GM12878 (cell line): ENCODE measurements around the gene CELSR3. TPM values are rescaled to one million over a fixed set of nuclear protein-coding genes. Genes with fewer than 3 reads are reported as not detected.

Experiments
- CBX5 ChIP-seq: sonication (generic); IDR thresholded peaks from 2 replicates; pipeline ENCODE4 v1.6.1; 2016; ENCODE audit warnings: low read depth, moderate library complexity, mild to moderate bottlenecking, inconsistent platforms
- EGR1 ChIP-seq, 2 experiments: IDR thresholded peaks; 1 replicate in 1 of 2; 2 replicates in 1 of 2; pipeline ENCODE4 v1.6.1; 2011 to 2012; ENCODE audit warnings: low read depth in 2 of 2, low read length in 2 of 2, borderline replicate concordance in 1 of 2, mild to moderate bottlenecking in 1 of 2, moderate library complexity in 1 of 2
- ESRRA ChIP-seq: IDR thresholded peaks from 2 replicates; pipeline ENCODE4 v1.6.1; 2012; ENCODE audit warnings: mild to moderate bottlenecking, low read length, improper control_type of control experiment
- ETV6 ChIP-seq, 2 experiments: fragments of 450-650 bp in 1 of 2; IDR thresholded peaks in 1 of 2; conservative IDR thresholded peaks in 1 of 2; 2 replicates each; pipeline ENCODE4 v1.6.1; 2014; ENCODE audit warnings: antibody characterized with exemption in 1 of 2, borderline replicate concordance in 1 of 2, low read depth in 1 of 2, mild to moderate bottlenecking in 1 of 2, moderate library complexity in 1 of 2
- EZH2 ChIP-seq: IDR thresholded peaks from 2 replicates; pipeline ENCODE4 v1.6.1; 2012; ENCODE audit warnings: low read depth, mild to moderate bottlenecking, control low read depth, inconsistent platforms, low read length, borderline replicate concordance; ENCODE audit not compliant: control insufficient read depth
- FOXM1 ChIP-seq: IDR thresholded peaks from 2 replicates; pipeline ENCODE4 v1.6.1; 2012; ENCODE audit warnings: low read depth, mild to moderate bottlenecking, inconsistent platforms, low read length, moderate library complexity
- HDAC2 ChIP-seq: fragments of 200-600 bp; sonication (generic); IDR thresholded peaks from 2 replicates; pipeline ENCODE4 v1.6.1; 2017
- IRF5 ChIP-seq: fragments of 450-650 bp; IDR thresholded peaks from 2 replicates; pipeline ENCODE4 v1.6.1; 2017; ENCODE audit warnings: borderline replicate concordance
- MXI1 ChIP-seq: fragments of 150-350 bp; IDR thresholded peaks from 2 replicates; pipeline ENCODE4 v1.6.1; 2011; ENCODE audit warnings: low read depth, mild to moderate bottlenecking, inconsistent platforms, low read length, improper control_type of control experiment
- NBN ChIP-seq: fragments of 450-650 bp; IDR thresholded peaks from 2 replicates; pipeline ENCODE4 v1.6.1; 2016
- NR2C2 ChIP-seq: IDR thresholded peaks from 2 replicates; pipeline ENCODE4 v1.6.1; 2011; ENCODE audit warnings: borderline replicate concordance, low read depth; ENCODE audit not compliant: control insufficient read depth, insufficient read length
- PKNOX1 ChIP-seq: fragments of 450-650 bp; IDR thresholded peaks from 2 replicates; pipeline ENCODE4 v1.6.1; 2016; ENCODE audit warnings: mild to moderate bottlenecking
- RELA ChIP-seq: fragments of 450-650 bp; IDR thresholded peaks from 2 replicates; pipeline ENCODE4 v1.8.0; 2014; ENCODE audit warnings: borderline replicate concordance; ENCODE audit not compliant: partially characterized antibody
- SKIL ChIP-seq: fragments of 450-650 bp; IDR thresholded peaks from 2 replicates; pipeline ENCODE4 v1.6.1; 2017; ENCODE audit warnings: mild to moderate bottlenecking, low read depth, inconsistent platforms; ENCODE audit not compliant: poor library complexity, severe bottlenecking
- SMARCA5 ChIP-seq: fragments of 450-650 bp; IDR thresholded peaks from 2 replicates; pipeline ENCODE4 v1.6.1; 2017; ENCODE audit warnings: mild to moderate bottlenecking
- ZNF207 ChIP-seq: fragments of 450-650 bp; IDR thresholded peaks from 2 replicates; pipeline ENCODE4 v1.6.1; 2014; ENCODE audit warnings: antibody characterized with exemption, mild to moderate bottlenecking, borderline replicate concordance
- polyA plus RNA-seq, 11 experiments: library from polyadenylated mRNA; depleted of rRNA in 4 of 11; unstranded in 6 of 11; stranded (reverse) in 5 of 11; fragments of >200 nt; fragmentation: Nextera tagmentation in 4 of 11; fragmentation: Illumina TruSeq in 1 of 11; extraction: Ambion mirVana in 4 of 11; extraction: Trizol in 1 of 11; gene quantifications; 1 replicate in 1 of 11; 2 replicates in 10 of 11; pipeline versions ENCODE4 v1.2.1 to v1.2.3, GENCODE V29; 2011 to 2016; ENCODE audit warnings: inconsistent platforms in 2 of 11, missing spikeins in 2 of 11, low read depth in 1 of 11
- total RNA-seq, 4 experiments: library from RNA; depleted of rRNA in 3 of 4; stranded (reverse); fragments of >200 nt in 3 of 4; fragmentation: Illumina TruSeq in 1 of 4; extraction: Trizol in 1 of 4; gene quantifications; 2 replicates each; pipeline versions ENCODE4 v1.2.1 to v1.2.3, GENCODE V29; 2013 to 2021
- TF ChIP-seq, protein P1 (sequence below): IDR thresholded peaks from 2 replicates; pipeline ENCODE4 v1.6.1; 2011; ENCODE audit warnings: borderline replicate concordance, low read depth, mild to moderate bottlenecking, moderate library complexity, low read length; ENCODE audit not compliant: insufficient read depth, poor library complexity, severe bottlenecking
- TF ChIP-seq, protein P2 (sequence below): IDR thresholded peaks from 2 replicates; pipeline ENCODE4 v1.6.1; 2012; ENCODE audit warnings: mild to moderate bottlenecking, low read depth, low read length

CELSR3 gene
- total and polyA plus RNA-seq, 10 of the 15 experiments (the other 5 are each of a cell fraction or from before 2014, with no cell fraction given) = 0.08 to 1.6 (median 0.57) TPM

- TF ChIP-seq, protein P1, sequence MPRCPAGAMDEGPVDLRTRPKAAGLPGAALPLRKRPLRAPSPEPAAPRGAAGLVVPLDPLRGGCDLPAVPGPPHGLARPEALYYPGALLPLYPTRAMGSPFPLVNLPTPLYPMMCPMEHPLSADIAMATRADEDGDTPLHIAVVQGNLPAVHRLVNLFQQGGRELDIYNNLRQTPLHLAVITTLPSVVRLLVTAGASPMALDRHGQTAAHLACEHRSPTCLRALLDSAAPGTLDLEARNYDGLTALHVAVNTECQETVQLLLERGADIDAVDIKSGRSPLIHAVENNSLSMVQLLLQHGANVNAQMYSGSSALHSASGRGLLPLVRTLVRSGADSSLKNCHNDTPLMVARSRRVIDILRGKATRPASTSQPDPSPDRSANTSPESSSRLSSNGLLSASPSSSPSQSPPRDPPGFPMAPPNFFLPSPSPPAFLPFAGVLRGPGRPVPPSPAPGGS = no peak
- 0 out of 2 replicates have a peak, but pooled peaks have one; percentile 42 for TF ChIP-seq ZNF207
- no peak for TF ChIP-seq SKIL
- TF ChIP-seq FOXM1 = no peak
- TF ChIP-seq, protein P2, sequence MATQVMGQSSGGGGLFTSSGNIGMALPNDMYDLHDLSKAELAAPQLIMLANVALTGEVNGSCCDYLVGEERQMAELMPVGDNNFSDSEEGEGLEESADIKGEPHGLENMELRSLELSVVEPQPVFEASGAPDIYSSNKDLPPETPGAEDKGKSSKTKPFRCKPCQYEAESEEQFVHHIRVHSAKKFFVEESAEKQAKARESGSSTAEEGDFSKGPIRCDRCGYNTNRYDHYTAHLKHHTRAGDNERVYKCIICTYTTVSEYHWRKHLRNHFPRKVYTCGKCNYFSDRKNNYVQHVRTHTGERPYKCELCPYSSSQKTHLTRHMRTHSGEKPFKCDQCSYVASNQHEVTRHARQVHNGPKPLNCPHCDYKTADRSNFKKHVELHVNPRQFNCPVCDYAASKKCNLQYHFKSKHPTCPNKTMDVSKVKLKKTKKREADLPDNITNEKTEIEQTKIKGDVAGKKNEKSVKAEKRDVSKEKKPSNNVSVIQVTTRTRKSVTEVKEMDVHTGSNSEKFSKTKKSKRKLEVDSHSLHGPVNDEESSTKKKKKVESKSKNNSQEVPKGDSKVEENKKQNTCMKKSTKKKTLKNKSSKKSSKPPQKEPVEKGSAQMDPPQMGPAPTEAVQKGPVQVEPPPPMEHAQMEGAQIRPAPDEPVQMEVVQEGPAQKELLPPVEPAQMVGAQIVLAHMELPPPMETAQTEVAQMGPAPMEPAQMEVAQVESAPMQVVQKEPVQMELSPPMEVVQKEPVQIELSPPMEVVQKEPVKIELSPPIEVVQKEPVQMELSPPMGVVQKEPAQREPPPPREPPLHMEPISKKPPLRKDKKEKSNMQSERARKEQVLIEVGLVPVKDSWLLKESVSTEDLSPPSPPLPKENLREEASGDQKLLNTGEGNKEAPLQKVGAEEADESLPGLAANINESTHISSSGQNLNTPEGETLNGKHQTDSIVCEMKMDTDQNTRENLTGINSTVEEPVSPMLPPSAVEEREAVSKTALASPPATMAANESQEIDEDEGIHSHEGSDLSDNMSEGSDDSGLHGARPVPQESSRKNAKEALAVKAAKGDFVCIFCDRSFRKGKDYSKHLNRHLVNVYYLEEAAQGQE = no peak
- no peak for TF ChIP-seq EZH2
- TF ChIP-seq RELA = peak; percentile 25
- 0 out of 2 replicates have a peak, but pooled peaks have one; percentile 42 for TF ChIP-seq MXI1
- TF ChIP-seq CBX5 = no peak
- TF ChIP-seq PKNOX1 = peak; percentile 48; the same call in 1 of the 2 replicates
- TF ChIP-seq HDAC2 = no peak
- TF ChIP-seq NBN = 0 out of 2 replicates have a peak, but pooled peaks have one; percentile 73
- no peak for TF ChIP-seq ETV6 (conservative IDR thresholded peaks at IDR 0.05 in 1 of 2, IDR thresholded peaks at IDR 0.05 in 1 of 2; ENCODE audit: borderline replicate concordance in 1 of 2, low read depth in 1 of 2)
- TF ChIP-seq EGR1 (IDR thresholded peaks at IDR 0.05; ENCODE audit: borderline replicate concordance in 1 of 2, low read depth in 2 of 2, low read length in 2 of 2) = peak in 1 of 2 experiments; percentile 84; a peak in 2 of 3 replicates
- no peak for TF ChIP-seq NR2C2
- TF ChIP-seq ESRRA = peak; percentile 75; the same call in 1 of the 2 replicates
- peak; percentile 92 for TF ChIP-seq SMARCA5
- no peak for TF ChIP-seq IRF5
Measured at GRCh38 chr3:48609088-48610005, 53.3 kb downstream of the CELSR3 start, which contains the start of gene UQCRC1 (continued).
